Spleen (tissue), 11 donors: Measurements from ENCODE around the gene PGAM1. TPM values are rescaled to one million over a fixed set of nuclear protein-coding genes. Genes with fewer than 3 reads are reported as not detected.

Experiments
- DNase-seq: peaks from one replicate; pipeline ENCODE4 v3.0.0-alpha.2; 2020
- H3K27ac ChIP-seq, 8 donors: fragments of 200-600 bp; sonication (generic) in 7 of 8; 1 replicate in 4 of 8; 2 replicates in 4 of 8; pipeline versions ENCODE4 v1.5.0 to v1.8.0; 2016 to 2021; ENCODE audit warnings: inconsistent platforms in 4 of 8, mild to moderate bottlenecking in 4 of 8, moderate library complexity in 1 of 8
- H3K27me3 ChIP-seq, 7 donors: fragments of 200-600 bp; sonication (generic) in 6 of 7; replicated peaks in 1 of 7; 1 replicate in 4 of 7; 2 replicates in 3 of 7; pipeline versions ENCODE4 v1.5.0 to v1.8.0; 2016 to 2021; ENCODE audit warnings: inconsistent platforms in 3 of 7, mild to moderate bottlenecking in 1 of 7
- H3K36me3 ChIP-seq, 6 donors: fragments of 200-600 bp; sonication (generic) in 5 of 6; 1 replicate in 4 of 6; 2 replicates in 2 of 6; pipeline versions ENCODE4 v1.5.0 to v1.8.0; 2016 to 2021; ENCODE audit warnings: inconsistent platforms in 2 of 6
- H3K4me1 ChIP-seq, 6 donors: fragments of 200-600 bp; sonication (generic) in 5 of 6; 1 replicate in 3 of 6; 2 replicates in 3 of 6; pipeline versions ENCODE4 v1.5.0 to v1.8.0; 2016 to 2021; ENCODE audit warnings: inconsistent platforms in 3 of 6
- H3K4me3 ChIP-seq, 8 donors: fragments of 200-600 bp; sonication (generic) in 7 of 8; 1 replicate in 4 of 8; 2 replicates in 4 of 8; pipeline versions ENCODE4 v1.5.0 to v1.8.0; 2016 to 2021; ENCODE audit warnings: inconsistent platforms in 4 of 8, mild to moderate bottlenecking in 4 of 8, moderate library complexity in 2 of 8
- H3K9me3 ChIP-seq, 8 donors: fragments of 200-600 bp; sonication (generic) in 7 of 8; 1 replicate in 4 of 8; 2 replicates in 4 of 8; pipeline versions ENCODE4 v1.5.0 to v1.8.0; 2016 to 2021; ENCODE audit warnings: inconsistent platforms in 4 of 8
- POLR2A ChIP-seq, 3 donors: fragments of 450-650 bp; IDR thresholded peaks; one replicate each; pipeline ENCODE4 v1.5.1; 2017; ENCODE audit warnings: antibody characterized with exemption in 3 of 3, mild to moderate bottlenecking in 1 of 3
- POLR2AphosphoS5 ChIP-seq, 3 donors: sonication (generic); formaldehyde crosslinking; IDR thresholded peaks; one replicate each; pipeline ENCODE4 v1.5.1; 2017; ENCODE audit warnings: antibody characterized with exemption in 3 of 3
- WGBS, 5 donors: extraction: QIAGEN DNeasy Blood & Tissue Kit in 3 of 5; methylation state at CpG; one replicate each; pipeline versions ENCODE4 v1.1.5 to v1.1.7; 2013 to 2018; 5-methylcytosine and 5-hydroxymethylcytosine counted together
- intact Hi-C: fragments of 100-400 bp; cut with DNase I; formaldehyde crosslinking; loops from one replicate; pipeline ENCODE4 v1.15.0; 2023; ENCODE audit warnings: low total_unique reads
- polyA plus RNA-seq, 3 donors: library from polyadenylated mRNA; stranded (reverse); fragments of 200-250 nt; gene quantifications; one replicate each; pipeline ENCODE4 v1.2.1, GENCODE V29; 2013
- total RNA-seq, 7 donors: library from RNA; depleted of rRNA in 3 of 7; stranded (reverse); fragments of >200 nt in 3 of 7; fragmentation: NEBNext Ultra II Directional in 4 of 7; extraction: Animal tissue kit (Norgen Biotek cat#: 25700) in 4 of 7; gene quantifications; one replicate each; pipeline versions ENCODE4 v1.1.0 to v1.2.1, GENCODE V29; 2016 to 2021
- TF ChIP-seq, protein P1 (sequence below), 11 experiments: fragments of 200-600 bp in 7 of 11; fragments of 450-650 bp in 4 of 11; sonication (generic) in 4 of 11; IDR thresholded peaks in 8 of 11; conservative IDR thresholded peaks in 3 of 11; 1 replicate in 7 of 11; 2 replicates in 4 of 11; pipeline versions ENCODE4 v1.4.0 to v1.8.0; 2016 to 2021; ENCODE audit warnings: antibody characterized with exemption in 11 of 11, inconsistent platforms in 4 of 11, mild to moderate bottlenecking in 1 of 11
- donor health status: healthy with polysubstance abuse.
- donor health status: DM: no; HTN: no; CAD: no; lungs with moderate emphysema.
- donor health status: DM: no; HTN: no; CAD: no.
- donor health status: Bipolar disorder and iron deficiency.
- donor health status: healthy.
- donor health status: DM: no; HTN: no; CAD: no.
- donor health status: DM: yes; HTN: yes; CAD: no.

The PGAM1 gene
- total and polyA plus RNA-seq, 10 donors, result 51.4 to 235 (median 167) TPM

DNA sequence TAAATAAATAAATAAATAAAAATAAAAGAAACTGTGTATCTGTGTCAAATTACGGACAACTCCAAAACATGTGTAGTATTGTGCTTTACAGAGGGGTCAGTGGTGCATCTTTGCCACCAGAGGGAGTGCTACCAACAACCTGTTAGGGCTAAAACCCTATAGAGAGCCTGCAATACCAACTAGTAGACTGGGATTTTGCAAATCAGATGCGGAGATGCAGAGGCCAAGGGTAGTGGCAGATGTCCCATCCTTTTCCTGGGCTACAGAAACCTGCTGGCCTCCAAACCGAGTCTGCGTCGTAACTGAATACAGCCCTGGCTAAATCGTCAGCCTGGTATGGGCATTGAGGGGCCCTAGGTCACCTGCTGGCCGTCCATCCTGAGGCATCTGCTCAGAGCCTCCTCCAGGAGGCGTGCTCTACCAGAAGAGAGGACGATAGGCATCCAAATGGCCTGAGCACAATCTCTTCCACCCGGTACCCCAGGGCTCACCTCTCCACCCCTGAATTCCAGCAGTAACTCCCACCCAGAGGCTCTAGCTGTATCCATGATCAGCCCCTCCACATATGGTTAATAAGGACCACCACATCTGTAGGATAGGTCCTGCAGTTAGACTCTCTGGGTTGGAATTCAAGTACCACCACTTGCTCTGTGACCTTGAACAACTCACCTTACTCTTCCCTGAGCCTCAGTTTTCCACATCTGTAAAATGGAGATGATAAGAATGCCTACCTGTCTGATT is 18.6 kb upstream of the PGAM1 start:
- DNase-seq, result peak; percentile 85
- no peaks in the 10 kb centered on the region for H3K36me3 ChIP-seq
- intact Hi-C loops, result no loop called here
- H3K27ac ChIP-seq, result peak overlapping the region in 7 of 8 donors; percentile 76 to 91 (median 89)
- H3K4me1 ChIP-seq, result peaks cover 10 to 52% (median 22%) of the 10 kb centered on the region in 6 donors
- no peaks in the 10 kb centered on the region for H3K27me3 ChIP-seq
- peak overlapping the region in 4 of 8 donors; percentile 5 to 61 (median 15) for H3K4me3 ChIP-seq
- TF ChIP-seq POLR2AphosphoS5 (IDR thresholded peaks at IDR 0.05) (peak in 2 of 3 donors; percentile 13 to 26), POLR2A (IDR thresholded peaks at IDR 0.05) (no peak)
- TF ChIP-seq, protein P1, sequence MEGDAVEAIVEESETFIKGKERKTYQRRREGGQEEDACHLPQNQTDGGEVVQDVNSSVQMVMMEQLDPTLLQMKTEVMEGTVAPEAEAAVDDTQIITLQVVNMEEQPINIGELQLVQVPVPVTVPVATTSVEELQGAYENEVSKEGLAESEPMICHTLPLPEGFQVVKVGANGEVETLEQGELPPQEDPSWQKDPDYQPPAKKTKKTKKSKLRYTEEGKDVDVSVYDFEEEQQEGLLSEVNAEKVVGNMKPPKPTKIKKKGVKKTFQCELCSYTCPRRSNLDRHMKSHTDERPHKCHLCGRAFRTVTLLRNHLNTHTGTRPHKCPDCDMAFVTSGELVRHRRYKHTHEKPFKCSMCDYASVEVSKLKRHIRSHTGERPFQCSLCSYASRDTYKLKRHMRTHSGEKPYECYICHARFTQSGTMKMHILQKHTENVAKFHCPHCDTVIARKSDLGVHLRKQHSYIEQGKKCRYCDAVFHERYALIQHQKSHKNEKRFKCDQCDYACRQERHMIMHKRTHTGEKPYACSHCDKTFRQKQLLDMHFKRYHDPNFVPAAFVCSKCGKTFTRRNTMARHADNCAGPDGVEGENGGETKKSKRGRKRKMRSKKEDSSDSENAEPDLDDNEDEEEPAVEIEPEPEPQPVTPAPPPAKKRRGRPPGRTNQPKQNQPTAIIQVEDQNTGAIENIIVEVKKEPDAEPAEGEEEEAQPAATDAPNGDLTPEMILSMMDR (IDR thresholded peaks at IDR 0.05 in 8 of 11, conservative IDR thresholded peaks at IDR 0.05 in 3 of 11), result peak; percentile 71 to 93 (median 84)
- no peaks in the 10 kb centered on the region for H3K9me3 ChIP-seq
- 2 to 7% (median 3%) methylated on average over 7 to 10 of the region's 10 CpGs for WGBS, 5 donors

DNA sequence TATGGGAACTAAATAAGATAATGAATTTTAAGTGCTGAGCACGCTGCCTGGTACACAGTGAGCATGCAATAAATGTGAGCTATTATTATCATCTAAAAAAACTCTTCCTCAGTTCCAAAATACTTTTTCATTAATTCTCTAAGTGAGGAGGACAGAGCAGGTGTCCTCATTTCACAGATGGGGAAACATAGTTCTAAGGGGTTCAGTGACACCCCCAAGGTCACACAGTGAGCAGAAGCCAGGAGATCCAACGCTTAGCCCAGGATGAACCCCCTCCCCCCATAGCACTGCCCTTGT is 18.1 kb upstream of the PGAM1 start:
- H3K27me3 ChIP-seq, result no peaks in the 10 kb centered on the region
- H3K4me3 ChIP-seq, result peak overlapping the region in 1 of 8 donors; percentile 61
- no peak for TF ChIP-seq POLR2AphosphoS5 (IDR thresholded peaks at IDR 0.05)
- H3K4me1 ChIP-seq, result peaks cover 10 to 57% (median 22%) of the 10 kb centered on the region in 6 donors
- no peaks in the 10 kb centered on the region for H3K9me3 ChIP-seq
- no peak for DNase-seq
- intact Hi-C loops, result no loop called here
- 54 to 75% (median 65%) methylated on average over 2 of the region's 2 CpGs for WGBS, 5 donors
- no peaks in the 10 kb centered on the region for H3K36me3 ChIP-seq
- peak overlapping the region in 7 of 8 donors; percentile 76 to 91 (median 89) for H3K27ac ChIP-seq

DNA sequence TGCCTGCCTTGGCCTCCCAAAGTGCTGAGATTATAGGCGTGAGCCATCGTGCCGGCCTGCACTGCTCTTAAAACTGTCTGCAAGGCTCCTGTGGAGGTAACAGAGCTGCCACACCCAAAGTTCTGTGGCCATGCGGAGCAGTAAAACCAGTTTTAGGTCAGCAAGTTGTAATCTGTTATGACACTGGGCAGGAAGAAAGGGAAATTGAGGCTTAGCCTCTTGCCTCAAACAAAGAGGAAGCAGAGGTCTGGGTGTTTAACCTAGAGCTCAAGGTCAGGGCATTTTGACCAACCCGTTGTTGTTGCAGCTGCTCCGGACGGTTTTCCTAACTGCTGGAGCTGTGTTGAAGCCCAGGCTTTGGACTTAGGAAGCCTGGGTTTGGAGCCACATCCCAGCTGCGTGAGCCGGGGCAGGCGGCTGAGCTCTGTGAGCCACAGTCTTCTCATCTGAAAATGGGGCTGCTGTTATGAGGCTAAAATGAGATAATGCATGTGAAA is 17.4 kb upstream of the PGAM1 start:
- WGBS, 5 donors, result 33 to 77% (median 47%) methylated on average over 10 of the region's 10 CpGs
- no peaks in the 10 kb centered on the region for H3K36me3 ChIP-seq
- no peaks in the 10 kb centered on the region for H3K27me3 ChIP-seq
- no peak for DNase-seq
- peak overlapping the region; percentile 40 to 91 (median 88) for H3K27ac ChIP-seq
- intact Hi-C loops, result no loop called here
- peak overlapping the region in 1 of 8 donors; percentile 61 for H3K4me3 ChIP-seq
- TF ChIP-seq POLR2AphosphoS5 (IDR thresholded peaks at IDR 0.05), result peak in 2 of 3 donors; percentile 12 to 47
- no peak for TF ChIP-seq POLR2A (IDR thresholded peaks at IDR 0.05)
- TF ChIP-seq, protein P1 (IDR thresholded peaks at IDR 0.05 in 8 of 11, conservative IDR thresholded peaks at IDR 0.05 in 3 of 11), result no peak
- peaks cover 10 to 63% (median 22%) of the 10 kb centered on the region in 6 donors for H3K4me1 ChIP-seq
- no peaks in the 10 kb centered on the region for H3K9me3 ChIP-seq

DNA sequence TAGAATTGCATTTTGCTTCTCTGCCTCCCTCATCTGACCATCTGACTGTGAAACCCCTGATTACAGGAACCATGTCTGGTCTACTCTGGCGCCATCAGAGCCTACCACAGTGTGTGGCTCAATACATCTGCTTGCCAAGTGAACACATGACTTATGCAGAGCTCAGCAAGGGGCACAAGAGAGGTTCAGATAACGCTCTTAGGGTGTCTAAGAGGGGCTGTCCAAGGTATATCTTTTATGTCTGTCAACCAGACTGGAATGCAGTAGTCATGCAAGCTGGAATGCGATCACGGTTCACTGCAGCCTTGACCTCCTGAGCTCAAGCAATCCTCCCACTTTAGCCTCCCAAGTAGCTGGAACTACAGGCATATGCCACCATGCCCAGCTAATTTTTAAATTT is 14.6 kb upstream of the PGAM1 start:
- peaks cover 10 to 63% (median 23%) of the 10 kb centered on the region in 6 donors for H3K4me1 ChIP-seq

More for the DNA sequence above, 14.6 kb upstream of the PGAM1 start:
- TF ChIP-seq, protein P1 (IDR thresholded peaks at IDR 0.05 in 8 of 11, conservative IDR thresholded peaks at IDR 0.05 in 3 of 11), result no peak
- no peak for TF ChIP-seq POLR2AphosphoS5 (IDR thresholded peaks at IDR 0.05)
- no peak for TF ChIP-seq POLR2A (IDR thresholded peaks at IDR 0.05)
- DNase-seq, result no peak
- Histone ChIP-seq H3K4me3 (no peak overlapping the region), H3K36me3 (no peaks in the 10 kb centered on the region), H3K9me3 (no peaks in the 10 kb centered on the region), H3K27ac (peak overlapping the region in 4 of 8 donors; percentile 15 to 91 (median 41)), H3K27me3 (no peaks in the 10 kb centered on the region)
- 50 to 78% (median 63%) methylated on average over 4 of the region's 4 CpGs for WGBS, 5 donors
- intact Hi-C loops, result no loop called here
